OCI-LY3 (cell line): Measurements from ENCODE around the gene UQCC5.
A peak's percentile ranks its signal among the peaks of the same experiment; 100 is the strongest.

Experiments
- H2AFZ ChIP-seq: fragments of 200-600, 300-600 bp; shearing (Covaris generic); 2 replicates; pipeline ENCODE4 v1.6.0; 2014; ENCODE audit warnings: antibody characterized with exemption, low read depth, low read length
- H3K27ac ChIP-seq: fragments of 200-600, 300-600 bp; sonication (generic); 2 replicates; pipeline ENCODE4 v1.5.1; 2014; ENCODE audit warnings: mild to moderate bottlenecking, low read length, moderate library complexity, mixed read lengths
- H3K27me3 ChIP-seq: fragments of 200-600, 300-600 bp; sonication (generic); 2 replicates; pipeline ENCODE4 v1.6.1; 2014; ENCODE audit warnings: low read depth, low read length, mixed read lengths
- H3K36me3 ChIP-seq: fragments of 200-600, 300-600 bp; sonication (generic); replicated peaks from 2 replicates; pipeline ENCODE3; 2014; ENCODE audit warnings: low read depth, low read length, mixed read lengths
- H3K4me1 ChIP-seq: fragments of 300-600, 200-600 bp; sonication (generic); 2 replicates; pipeline ENCODE4 v1.6.1; 2014; ENCODE audit warnings: low read length, mixed read lengths
- H3K4me2 ChIP-seq: fragments of 200-600, 300-600 bp; sonication (generic); 2 replicates; pipeline ENCODE4 v1.6.1; 2014; ENCODE audit warnings: low read length, mixed read lengths
- H3K4me3 ChIP-seq: fragments of 300-600, 200-600 bp; sonication (generic); 2 replicates; pipeline ENCODE4 v1.5.1; 2014; ENCODE audit warnings: antibody characterized with exemption, mild to moderate bottlenecking, low read length, moderate library complexity
- H3K79me2 ChIP-seq: fragments of 300-600, 200-600 bp; shearing (Covaris generic); 2 replicates; pipeline ENCODE4 v1.6.1; 2014; ENCODE audit warnings: mild to moderate bottlenecking, low read length, mixed read lengths
- H3K9ac ChIP-seq: fragments of 300-600, 200-600 bp; shearing (Covaris generic); 2 replicates; pipeline ENCODE4 v1.6.0; 2014; ENCODE audit warnings: mild to moderate bottlenecking, low read length, moderate library complexity
- H3K9me3 ChIP-seq: fragments of 200-600, 300-600 bp; shearing (Covaris generic); 2 replicates; pipeline ENCODE4 v1.6.1; 2014; ENCODE audit warnings: low read length, mixed read lengths; ENCODE audit not compliant: insufficient read depth
- H4K20me1 ChIP-seq: fragments of 200-600, 300-600 bp; sonication (generic); 2 replicates; pipeline ENCODE4 v1.6.1; 2016; ENCODE audit warnings: low read length, mixed read lengths; ENCODE audit not compliant: insufficient read depth
- CTCF ChIP-seq: fragments of 200-600, 300-600 bp; sonication (generic); IDR thresholded peaks from 2 replicates; pipeline ENCODE4 v1.5.1; 2014; ENCODE audit warnings: antibody characterized with exemption, low read length, low read depth
- EZH2phosphoT487 ChIP-seq: fragments of 200-600 bp; shearing (Covaris generic); IDR thresholded peaks from 2 replicates; pipeline ENCODE4 v1.6.1; 2018; ENCODE audit warnings: antibody characterized with exemption, mixed run types, low read depth

UQCC5 gene

GRCh38 chr3:52536369-52537164, at the start of gene UQCC5:
Gene UQCC5, plus strand, starts transcription at chr3:52536605. Its CDS starts 151 bp downstream, at chr3:52536756.
- peak within 1 kb of the TSS; percentile 97 for H3K4me2 ChIP-seq
- H4K20me1 ChIP-seq: peaks cover 19% of the 10 kb centered on the region

GRCh38 chr3:52487050-52487787, 49.2 kb upstream of the UQCC5 start:
- Histone ChIP-seq H3K9me3 (no peaks in the 10 kb centered on the region), H3K27me3 (no peaks in the 10 kb centered on the region), H2AFZ (no peak overlapping the region), H3K27ac (no peak overlapping the region), H3K4me3 (no peak overlapping the region), H3K4me2 (no peak overlapping the region), H3K4me1 (no peaks in the 10 kb centered on the region), H3K9ac (no peak overlapping the region), H3K36me3 (peaks cover 38% of the 10 kb centered on the region), H3K79me2 (no peaks in the 10 kb centered on the region), H4K20me1 (no peaks in the 10 kb centered on the region)
- TF ChIP-seq EZH2phosphoT487 (no peak), CTCF (no peak)

More at GRCh38 chr3:52536369-52537164, at the start of gene UQCC5:
- Histone ChIP-seq H3K27ac (peak within 1 kb of the TSS; percentile 57), H3K4me1 (peaks cover 30% of the 10 kb centered on the region), H3K4me3 (peak within 1 kb of the TSS; percentile 84), H2AFZ (peak within 1 kb of the TSS; percentile 44; the same call in 1 of the 2 replicates), H3K36me3 (peaks cover 16% of the 10 kb centered on the region), H3K79me2 (peaks cover 64% of the 10 kb centered on the region), H3K9ac (peak within 1 kb of the TSS; percentile 89), H3K27me3 (no peaks in the 10 kb centered on the region), H3K9me3 (no peaks in the 10 kb centered on the region)
- TF ChIP-seq EZH2phosphoT487 (no peak), CTCF (no peak)

- Histone ChIP-seq H3K27me3 (no peaks in the 10 kb centered on the region), H4K20me1 (no peaks in the 10 kb centered on the region), H3K27ac (no peak overlapping the region), H3K4me2 (no peak overlapping the region), H3K36me3 (peaks cover 38% of the 10 kb centered on the region), H2AFZ (no peak overlapping the region), H3K9ac (no peak overlapping the region), H3K79me2 (no peaks in the 10 kb centered on the region), H3K4me3 (no peak overlapping the region), H3K9me3 (no peaks in the 10 kb centered on the region), H3K4me1 (no peaks in the 10 kb centered on the region)
- TF ChIP-seq EZH2phosphoT487 (no peak), CTCF (no peak)
Observed at GRCh38 chr3:52487788-52488691, 48.4 kb upstream of the UQCC5 start.
